Subcutaneous adipose tissue (tissue), 4 donors: Measurements from ENCODE around the gene HCK. TPM values are rescaled to one million over a fixed set of nuclear protein-coding genes. Genes with fewer than 3 reads are reported as not detected.

Experiments used
- CTCF ChIP-seq: fragments of 450-650 bp; IDR thresholded peaks from one replicate; pipeline ENCODE4 v1.5.1; 2016; ENCODE audit warnings: low read depth, mild to moderate bottlenecking, control low read depth, antibody characterized with exemption, moderate library complexity
- total RNA-seq, 4 donors: library from RNA; depleted of rRNA; stranded (reverse); fragments of >200 nt; gene quantifications; one replicate each; pipeline ENCODE4 v1.1.0, GENCODE V29; 2016

The HCK gene
- total RNA-seq, 4 donors from 2014 or later = 10.0 to 63.2 (median 27.4) TPM

- no peak for TF ChIP-seq CTCF
Observed at GRCh38 chr20:32009564-32009963, 42.5 kb upstream of the HCK start.

- no peak for TF ChIP-seq CTCF
Observed at GRCh38 chr20:32010101-32010500, 41.9 kb upstream of the HCK start, which contains the start of gene CCM2L. CCM2L (plus strand) TSS chr20:32010438; CDS start chr20:32010455, 17 bp downstream.

- TF ChIP-seq CTCF = no peak
Observed at GRCh38 chr20:32010666-32011065, 41.4 kb upstream of the HCK start.

- TF ChIP-seq CTCF = no peak
Observed at GRCh38 chr20:32012159-32012688, 39.8 kb upstream of the HCK start.

GRCh38 chr20:32013326-32013725 lies 38.7 kb upstream of the HCK start:
- TF ChIP-seq CTCF = no peak

GRCh38 chr20:32017711-32018251 lies 34.3 kb upstream of the HCK start:
- TF ChIP-seq CTCF = no peak

GRCh38 chr20:32018269-32019155 lies 33.5 kb upstream of the HCK start:
- TF ChIP-seq CTCF = no peak
